Peyer's patch (tissue), 4 donors: Measurements from ENCODE around the gene DSG2. TPM values are rescaled to one million over a fixed set of nuclear protein-coding genes. Genes with fewer than 3 reads are reported as not detected.
"Not testable (repeated sequence)": the region's sequence is repeated elsewhere in the genome, so short reads cannot be mapped to it uniquely, and the experiment has no call there.

ENCODE experiments used
- DNase-seq, 3 donors: peaks; one replicate each; pipeline ENCODE4 v3.0.0-alpha.2; 2017 to 2019
- H3K27ac ChIP-seq, 4 donors: fragments of 200-600 bp; sonication (generic); one replicate each; pipeline ENCODE4 v1.5.1; 2016 to 2019
- H3K27me3 ChIP-seq, 2 donors: fragments of 200-600 bp; sonication (generic); one replicate each; pipeline ENCODE4 v1.5.1; 2019
- H3K36me3 ChIP-seq, 3 donors: fragments of 200-600 bp; sonication (generic); one replicate each; pipeline ENCODE4 v1.5.1; 2016 to 2019
- H3K4me1 ChIP-seq, 4 donors: fragments of 200-600 bp; sonication (generic); one replicate each; pipeline ENCODE4 v1.5.1; 2016 to 2019
- H3K4me3 ChIP-seq, 4 donors: fragments of 200-600 bp; sonication (generic); 1 replicate in 3 of 4; 2 replicates in 1 of 4; pipeline ENCODE4 v1.5.1; 2016 to 2019; ENCODE audit warnings: mild to moderate bottlenecking in 1 of 4
- H3K9me3 ChIP-seq, 4 donors: fragments of 200-600 bp; sonication (generic); one replicate each; pipeline ENCODE4 v1.5.1; 2016 to 2019; ENCODE audit warnings: mild to moderate bottlenecking in 1 of 4
- POLR2A ChIP-seq, 2 donors: fragments of 450-650 bp; IDR thresholded peaks; one replicate each; pipeline ENCODE4 v1.5.1; 2017; ENCODE audit warnings: antibody characterized with exemption in 2 of 2, mild to moderate bottlenecking in 2 of 2, moderate library complexity in 2 of 2
- total RNA-seq, 4 donors: library from RNA; depleted of rRNA; stranded (reverse); fragments of >200 nt; gene quantifications; one replicate each; pipeline ENCODE4 v1.1.0, GENCODE V29; 2016
- TF ChIP-seq, protein P1 (sequence below), 6 experiments: fragments of 450-650 bp in 4 of 6; fragments of 200-600 bp in 2 of 6; sonication (generic) in 1 of 6; IDR thresholded peaks; one replicate each; pipeline ENCODE4 v1.5.1; 2017 to 2019; ENCODE audit warnings: antibody characterized with exemption in 6 of 6, mild to moderate bottlenecking in 3 of 6, moderate library complexity in 1 of 6

The DSG2 gene
- total RNA-seq, 4 donors from 2014 or later = 19.8 to 173 (median 128) TPM

DNA sequence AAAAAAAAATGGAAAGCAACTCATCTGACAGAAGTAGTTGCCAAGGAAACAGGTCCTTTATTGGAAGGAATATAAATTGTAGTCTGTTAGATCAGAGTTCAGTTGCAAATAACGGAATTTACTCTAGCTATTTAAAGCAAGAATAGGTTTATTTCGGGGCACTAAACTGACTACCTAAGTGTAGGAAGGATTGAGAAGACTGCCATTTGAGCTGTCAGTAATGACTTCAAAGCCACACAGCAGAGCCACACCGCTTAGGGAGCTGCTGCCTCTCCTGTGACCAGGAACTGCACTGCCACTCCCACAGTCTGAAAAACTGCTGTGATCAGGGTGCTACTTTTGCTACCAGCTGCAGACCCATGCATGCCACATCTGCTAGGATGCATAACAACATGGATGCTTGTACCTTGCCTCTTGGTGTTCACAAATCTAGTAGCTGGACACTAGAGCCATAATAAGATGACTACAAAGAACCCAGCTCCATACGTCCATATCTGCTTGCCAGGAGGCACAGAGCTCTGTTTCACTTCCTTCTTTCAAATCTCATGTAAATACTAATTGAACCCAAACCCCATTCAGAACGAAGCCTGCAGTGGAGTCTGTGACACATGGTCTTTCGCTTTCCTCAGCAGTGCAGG, 2.2 kb downstream of the DSG2 start:
- H3K4me3 ChIP-seq = peak overlapping the region in 2 of 4 donors; percentile 5 to 13
- no peaks in the 10 kb centered on the region for H3K9me3 ChIP-seq

DNA sequence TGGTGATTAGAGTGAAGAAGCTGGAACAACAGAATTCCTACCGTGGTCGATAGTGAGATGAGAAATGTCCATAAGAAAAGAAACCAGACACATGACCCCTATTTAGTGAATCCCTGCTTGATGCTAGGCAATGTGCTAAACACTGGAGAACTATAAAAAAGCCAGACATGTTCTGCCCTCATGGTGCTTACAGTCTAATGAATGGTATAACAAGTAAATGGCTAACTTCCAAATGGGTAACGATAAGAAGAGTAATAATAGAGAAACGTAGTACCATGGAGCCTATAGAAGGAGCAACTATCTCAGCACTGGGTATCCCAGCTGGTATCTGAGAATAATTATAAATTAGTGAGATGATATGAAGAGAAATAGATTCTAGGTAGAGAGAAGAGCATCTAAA, 5.0 kb downstream of the DSG2 start:
- Histone ChIP-seq H3K9me3 (no peaks in the 10 kb centered on the region), H3K4me3 (no peak overlapping the region), H3K27me3 (no peaks in the 10 kb centered on the region), H3K27ac (no peak overlapping the region), H3K4me1 (peaks cover 0 to 24% (median 3%) of the 10 kb centered on the region in 4 donors), H3K36me3 (no peaks in the 10 kb centered on the region)
- DNase-seq = no peak
- TF ChIP-seq POLR2A (IDR thresholded peaks at IDR 0.05) = no peak
- TF ChIP-seq, protein P1, sequence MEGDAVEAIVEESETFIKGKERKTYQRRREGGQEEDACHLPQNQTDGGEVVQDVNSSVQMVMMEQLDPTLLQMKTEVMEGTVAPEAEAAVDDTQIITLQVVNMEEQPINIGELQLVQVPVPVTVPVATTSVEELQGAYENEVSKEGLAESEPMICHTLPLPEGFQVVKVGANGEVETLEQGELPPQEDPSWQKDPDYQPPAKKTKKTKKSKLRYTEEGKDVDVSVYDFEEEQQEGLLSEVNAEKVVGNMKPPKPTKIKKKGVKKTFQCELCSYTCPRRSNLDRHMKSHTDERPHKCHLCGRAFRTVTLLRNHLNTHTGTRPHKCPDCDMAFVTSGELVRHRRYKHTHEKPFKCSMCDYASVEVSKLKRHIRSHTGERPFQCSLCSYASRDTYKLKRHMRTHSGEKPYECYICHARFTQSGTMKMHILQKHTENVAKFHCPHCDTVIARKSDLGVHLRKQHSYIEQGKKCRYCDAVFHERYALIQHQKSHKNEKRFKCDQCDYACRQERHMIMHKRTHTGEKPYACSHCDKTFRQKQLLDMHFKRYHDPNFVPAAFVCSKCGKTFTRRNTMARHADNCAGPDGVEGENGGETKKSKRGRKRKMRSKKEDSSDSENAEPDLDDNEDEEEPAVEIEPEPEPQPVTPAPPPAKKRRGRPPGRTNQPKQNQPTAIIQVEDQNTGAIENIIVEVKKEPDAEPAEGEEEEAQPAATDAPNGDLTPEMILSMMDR (IDR thresholded peaks at IDR 0.05) = no peak

More for the DNA sequence above, 2.2 kb downstream of the DSG2 start:
- Histone ChIP-seq H3K27ac (no peak overlapping the region), H3K36me3 (no peaks in the 10 kb centered on the region), H3K4me1 (peaks cover 0 to 16% (median 0%) of the 10 kb centered on the region in 4 donors), H3K27me3 (no peaks in the 10 kb centered on the region)
- TF ChIP-seq, protein P1 (IDR thresholded peaks at IDR 0.05) = no peak
- TF ChIP-seq POLR2A (IDR thresholded peaks at IDR 0.05) = no peak
- peak in 1 of 3 donors; percentile 53 for DNase-seq

DNA sequence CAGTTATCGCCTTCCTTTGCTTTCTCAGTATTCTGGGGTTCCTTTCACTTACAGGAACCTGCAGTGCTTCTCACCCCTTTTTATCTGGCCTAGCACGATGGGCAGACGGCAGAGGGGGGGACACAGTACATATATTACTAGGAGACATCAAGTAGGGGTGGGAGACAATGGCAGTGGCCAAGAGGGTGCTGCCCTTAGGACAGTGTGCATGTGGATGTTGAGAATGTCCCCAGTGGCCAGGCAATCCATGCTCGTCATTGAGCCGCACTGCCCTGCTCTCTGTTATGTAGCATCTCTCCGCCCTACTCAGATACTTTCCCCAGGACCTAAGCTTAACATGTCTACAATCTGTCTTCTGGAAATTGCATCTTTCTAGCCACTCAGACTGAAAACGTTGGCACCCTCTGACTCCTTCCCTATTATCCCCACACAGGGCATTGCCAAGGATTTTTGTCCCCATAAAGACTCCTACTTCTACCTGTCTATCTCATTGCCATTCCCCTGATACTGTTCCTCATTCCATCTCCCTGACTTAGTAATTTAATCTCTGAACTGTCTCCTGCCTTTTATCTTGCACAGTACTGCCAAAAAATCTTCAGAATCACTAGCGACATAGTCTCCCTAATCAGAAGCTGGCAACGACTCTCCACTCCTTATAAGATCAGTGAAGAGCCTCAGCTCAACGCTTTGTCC, 6.6 kb downstream of the DSG2 start:
- Histone ChIP-seq H3K27ac (peak overlapping the region in 2 of 4 donors; percentile 39 to 63), H3K4me1 (peaks cover 0 to 24% (median 3%) of the 10 kb centered on the region in 4 donors), H3K36me3 (no peaks in the 10 kb centered on the region), H3K4me3 (no peak overlapping the region), H3K27me3 (no peaks in the 10 kb centered on the region), H3K9me3 (no peaks in the 10 kb centered on the region)
- DNase-seq = no peak
- TF ChIP-seq, protein P1 (IDR thresholded peaks at IDR 0.05) = no peak
- TF ChIP-seq POLR2A (IDR thresholded peaks at IDR 0.05) = no peak

DNA sequence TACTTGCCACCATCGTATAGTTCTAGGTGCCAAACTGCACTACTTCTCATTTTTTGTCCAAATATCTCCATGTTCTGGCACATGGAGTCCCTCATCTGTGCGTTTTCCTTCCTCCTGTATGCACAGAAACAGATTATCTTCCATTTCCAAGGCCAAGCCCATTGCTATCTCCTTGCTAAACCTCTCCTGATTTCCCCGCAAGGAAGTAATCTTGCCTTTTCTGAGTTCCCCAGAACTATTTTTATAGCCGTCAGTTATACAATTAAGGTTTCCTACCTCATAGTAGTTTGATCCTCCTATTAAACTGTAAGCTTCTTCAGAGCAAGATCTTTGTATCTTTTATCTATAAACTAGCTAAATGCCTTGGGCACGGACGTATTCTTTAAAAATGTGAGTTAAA, 7.2 kb downstream of the DSG2 start:
- Histone ChIP-seq H3K27me3 (no peaks in the 10 kb centered on the region), H3K4me1 (peaks cover 0 to 23% (median 3%) of the 10 kb centered on the region in 4 donors), H3K36me3 (no peaks in the 10 kb centered on the region), H3K27ac (peak overlapping the region in 2 of 4 donors; percentile 39 to 63), H3K9me3 (no peaks in the 10 kb centered on the region), H3K4me3 (no peak overlapping the region)
- DNase-seq = no peak
- TF ChIP-seq POLR2A (IDR thresholded peaks at IDR 0.05) = no peak
- TF ChIP-seq, protein P1 (IDR thresholded peaks at IDR 0.05) = no peak

DNA sequence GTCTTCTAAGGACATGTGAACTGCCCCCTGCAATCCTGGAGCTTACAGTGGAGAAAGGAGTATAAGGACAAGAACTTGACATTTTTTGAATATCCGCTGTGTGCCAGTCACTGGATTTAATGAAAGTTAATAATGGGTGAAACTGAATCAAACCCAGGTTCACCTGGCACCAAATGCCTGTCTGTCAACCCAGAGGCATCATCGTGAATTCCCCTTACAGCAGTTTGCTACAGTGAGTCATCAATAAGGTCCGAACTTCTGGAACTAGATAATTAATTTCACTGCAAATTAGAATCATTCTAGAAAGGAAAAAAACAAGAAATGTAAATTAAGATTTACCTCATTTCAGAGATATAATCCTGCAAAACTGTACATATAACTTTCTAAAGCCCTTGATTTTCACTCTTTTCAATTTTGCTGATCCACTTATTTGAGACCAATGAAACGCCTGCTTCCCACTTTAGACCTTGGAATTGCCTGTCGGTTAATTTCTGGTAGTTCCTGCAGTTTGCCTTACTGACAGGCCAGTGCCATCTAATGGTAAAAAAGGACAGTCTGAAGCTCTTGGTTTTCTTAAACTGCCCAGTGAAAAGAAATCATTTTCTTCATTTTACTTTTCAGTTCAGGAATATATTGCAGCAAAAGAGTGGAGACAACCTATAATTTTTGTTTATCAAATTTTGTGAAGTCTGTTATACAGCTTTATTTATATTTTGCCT, 8.2 kb downstream of the DSG2 start:
- TF ChIP-seq, protein P1 (IDR thresholded peaks at IDR 0.05) = peak in 3 of 6 experiments; percentile 55 to 67 (median 57)
- no peak for TF ChIP-seq POLR2A (IDR thresholded peaks at IDR 0.05)
- H3K4me3 ChIP-seq = no peak overlapping the region
- H3K9me3 ChIP-seq = no peaks in the 10 kb centered on the region
- H3K27me3 ChIP-seq = no peaks in the 10 kb centered on the region
- no peak overlapping the region for H3K27ac ChIP-seq
- no peak for DNase-seq
- no peaks in the 10 kb centered on the region for H3K36me3 ChIP-seq
- H3K4me1 ChIP-seq = peaks cover 0 to 18% (median 3%) of the 10 kb centered on the region in 4 donors

DNA sequence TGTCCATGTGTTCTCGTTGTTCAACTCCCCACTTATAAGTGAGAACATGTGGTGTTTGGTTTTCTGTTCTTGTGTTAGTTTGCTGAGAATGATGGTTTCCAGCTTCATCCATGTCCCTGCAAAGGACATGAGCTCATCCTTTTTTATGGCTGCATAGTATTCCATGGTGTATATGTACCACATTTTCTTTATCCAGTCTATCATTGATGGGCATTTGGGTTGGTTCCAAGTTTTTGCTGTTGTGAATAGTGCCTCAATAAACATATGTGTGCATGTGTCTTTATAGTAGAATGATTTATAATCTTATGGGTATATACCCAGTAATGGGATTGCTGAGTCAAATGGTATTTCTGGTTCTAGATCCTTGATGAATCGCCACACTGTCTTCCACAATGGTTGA, 9.1 kb downstream of the DSG2 start:
- not testable (repeated sequence) for H3K27ac ChIP-seq, H3K4me3 ChIP-seq, DNase-seq, H3K36me3 ChIP-seq, H3K27me3 ChIP-seq, H3K9me3 ChIP-seq
- peaks cover 0 to 27% (median 3%) of the 10 kb centered on the region in 4 donors for H3K4me1 ChIP-seq
